NCI-H82 treated with DMSO at 0.1 percent for 48 hours (cell line): Measurements from ENCODE around the gene PMVK.
A peak's percentile ranks its signal among the peaks of the same experiment; 100 is the strongest.
"Not testable (repeated sequence)": the region's sequence is repeated elsewhere in the genome, so short reads cannot be mapped to it uniquely, and the experiment has no call there.

Experiments
- DNase-seq: peaks from one replicate; lab custom pipeline; 2025; ENCODE audit not compliant: unreplicated experiment; lab: John Stamatoyannopoulos, UW

The PMVK gene

DNA sequence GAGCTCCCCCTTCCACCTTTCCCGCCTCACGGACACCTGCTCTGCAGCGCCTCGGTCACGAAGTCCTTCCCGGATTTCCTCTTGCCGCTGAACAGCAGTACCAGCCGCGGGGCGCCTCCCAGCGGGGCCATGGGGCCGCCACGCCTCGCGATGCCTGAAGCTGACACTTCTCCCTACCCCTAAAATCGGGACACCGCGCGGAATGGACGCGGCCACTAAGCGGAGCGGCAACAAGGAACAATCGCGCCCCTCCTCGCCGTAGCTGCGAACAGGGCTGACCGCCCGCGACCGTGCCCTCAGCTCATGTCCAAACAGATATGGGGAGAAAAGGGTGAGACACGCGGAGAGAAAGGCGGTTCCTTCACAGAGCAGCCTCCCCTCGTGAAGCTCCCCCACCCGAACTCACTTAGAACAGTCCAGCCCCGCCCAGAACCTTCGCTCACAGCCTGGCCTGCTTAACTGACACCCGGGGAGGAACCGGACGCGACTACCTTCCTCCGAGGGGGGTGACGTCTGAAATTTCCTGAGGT lies at the start of gene PMVK:
TSS of gene PMVK (minus strand) at position 165 of the 530 bp plus-strand sequence. CDS start at position 131, 34 bp downstream.
- peak; percentile 93 for DNase-seq

DNA sequence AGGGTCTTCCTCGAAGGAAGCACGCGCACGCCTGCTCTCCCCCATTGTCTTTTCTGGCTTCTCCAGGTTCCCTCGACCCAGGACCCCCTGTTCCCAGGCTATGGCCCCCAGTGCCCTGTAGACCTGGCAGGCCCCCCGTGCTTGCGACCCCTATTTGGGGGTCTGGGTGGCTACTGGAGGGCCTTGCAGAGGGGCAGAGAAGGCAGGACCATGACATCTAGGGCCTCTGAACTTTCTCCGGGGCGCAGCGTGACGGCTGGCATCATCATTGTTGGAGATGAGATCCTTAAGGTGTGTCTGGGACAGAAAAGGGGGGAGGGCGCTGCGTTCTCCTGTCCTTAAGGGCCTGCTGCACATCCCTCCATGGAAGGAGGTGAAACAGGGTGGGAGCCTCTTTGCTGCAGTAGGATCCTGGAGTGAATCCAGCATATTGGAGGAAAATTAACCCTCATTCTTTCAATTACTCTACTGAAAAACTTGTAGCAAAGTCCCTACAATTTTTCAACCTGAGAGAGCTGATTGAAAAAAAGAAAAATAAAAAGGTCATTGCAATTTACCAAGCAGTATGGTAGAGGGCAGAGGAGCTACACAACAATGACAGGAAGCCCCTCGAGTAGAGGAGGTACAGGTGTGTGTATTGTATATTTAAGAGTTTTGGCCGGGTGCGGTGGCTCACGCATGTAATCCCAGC lies 47.4 kb upstream of the PMVK start:
- DNase-seq: no peak

DNA sequence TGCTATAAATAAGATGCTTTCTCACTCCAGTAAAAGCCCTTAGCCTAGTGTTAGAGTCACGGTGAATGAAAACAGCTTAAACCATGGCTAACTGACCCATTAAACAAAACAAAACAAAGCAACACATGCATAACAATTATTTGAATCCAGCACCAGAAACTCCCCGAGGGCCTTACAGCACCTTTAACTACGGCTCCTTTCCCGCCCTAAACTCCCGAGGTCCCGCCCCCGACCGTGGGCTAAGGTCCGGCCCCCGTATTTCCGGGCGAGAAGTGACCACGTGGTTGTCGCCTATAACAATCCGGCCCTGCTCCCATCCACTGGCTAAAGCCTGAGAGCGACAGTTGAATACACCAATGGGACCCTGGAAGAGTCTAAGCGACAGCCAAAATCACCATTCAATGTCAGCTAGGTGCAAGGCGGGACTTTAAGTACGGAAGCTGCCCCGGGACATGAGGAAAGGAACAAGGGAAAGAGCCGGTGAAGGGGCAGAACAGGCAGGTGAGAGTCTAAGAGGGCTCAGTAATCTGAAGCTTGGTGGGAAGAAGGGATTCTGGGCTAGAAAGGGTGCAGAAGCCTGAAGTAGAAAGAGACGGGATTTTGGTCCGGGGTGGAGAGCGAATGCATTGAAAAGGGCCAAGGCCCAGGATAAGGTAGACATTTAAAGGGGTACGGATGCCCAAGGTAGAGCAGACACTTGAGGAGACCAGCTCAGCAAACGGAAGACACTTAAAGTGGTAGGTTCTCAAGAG lies 46.6 kb upstream of the PMVK start, which contains the start of gene FLAD1:
TSS of gene FLAD1 (plus strand) at position 448 of the 752 bp plus-strand sequence. CDS start 351 bp downstream, outside the sequence.
- DNase-seq: peak; percentile 100

DNA sequence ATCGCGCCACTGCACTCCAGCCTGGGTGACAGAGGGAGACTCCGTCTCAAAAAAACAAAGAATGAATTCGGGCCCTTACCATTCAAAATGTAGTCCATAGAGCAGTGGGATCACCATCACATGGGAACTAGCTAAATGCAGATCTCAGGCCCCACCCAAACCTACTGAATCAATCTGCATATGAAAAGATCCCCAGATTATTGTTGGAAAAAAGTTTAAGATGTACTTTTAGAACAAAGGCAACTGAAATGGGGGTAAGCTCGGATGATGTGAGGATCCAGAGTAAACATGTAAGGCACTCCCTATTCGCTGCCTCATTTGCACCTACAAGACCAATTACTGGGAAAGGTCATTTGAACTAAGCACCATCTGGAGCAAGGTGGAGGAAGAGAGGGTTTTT lies 45.8 kb upstream of the PMVK start:
- no peak for DNase-seq

DNA sequence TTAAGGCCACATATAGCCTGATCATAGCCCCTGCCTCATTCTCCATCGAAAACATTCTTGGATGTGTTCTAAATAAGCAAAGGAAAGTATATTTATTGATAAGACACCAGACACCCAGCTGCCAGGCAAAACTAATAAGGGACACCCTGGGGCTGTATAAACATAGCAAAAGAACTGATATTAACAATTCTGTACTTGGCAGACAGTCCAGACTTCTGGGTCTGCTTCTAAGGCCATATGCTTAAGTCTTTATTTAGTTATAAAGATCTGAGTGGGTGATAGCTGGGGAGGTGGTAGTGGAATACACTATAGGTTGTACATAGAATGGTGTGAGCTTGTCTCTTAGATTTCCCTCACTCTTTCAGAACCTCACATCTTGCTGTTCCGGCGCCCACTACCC lies 41.8 kb upstream of the PMVK start:
- no peak for DNase-seq

DNA sequence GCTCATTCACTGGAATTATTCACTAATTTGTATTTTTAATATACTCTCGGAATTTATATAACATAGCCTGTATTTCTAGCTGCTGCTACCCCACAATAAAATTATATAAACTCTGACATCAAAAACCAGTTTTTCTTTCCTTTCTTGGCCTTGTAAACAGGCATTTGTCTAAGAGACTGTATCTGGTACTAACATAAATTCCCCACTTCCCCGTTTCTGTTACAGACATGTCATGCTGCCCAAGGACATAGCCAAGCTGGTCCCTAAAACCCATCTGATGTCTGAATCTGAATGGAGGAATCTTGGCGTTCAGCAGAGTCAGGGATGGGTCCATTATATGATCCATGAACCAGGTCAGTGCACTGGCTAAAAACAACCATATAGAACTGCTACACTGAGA lies 41.2 kb upstream of the PMVK start:
- not testable (repeated sequence) for DNase-seq

DNA sequence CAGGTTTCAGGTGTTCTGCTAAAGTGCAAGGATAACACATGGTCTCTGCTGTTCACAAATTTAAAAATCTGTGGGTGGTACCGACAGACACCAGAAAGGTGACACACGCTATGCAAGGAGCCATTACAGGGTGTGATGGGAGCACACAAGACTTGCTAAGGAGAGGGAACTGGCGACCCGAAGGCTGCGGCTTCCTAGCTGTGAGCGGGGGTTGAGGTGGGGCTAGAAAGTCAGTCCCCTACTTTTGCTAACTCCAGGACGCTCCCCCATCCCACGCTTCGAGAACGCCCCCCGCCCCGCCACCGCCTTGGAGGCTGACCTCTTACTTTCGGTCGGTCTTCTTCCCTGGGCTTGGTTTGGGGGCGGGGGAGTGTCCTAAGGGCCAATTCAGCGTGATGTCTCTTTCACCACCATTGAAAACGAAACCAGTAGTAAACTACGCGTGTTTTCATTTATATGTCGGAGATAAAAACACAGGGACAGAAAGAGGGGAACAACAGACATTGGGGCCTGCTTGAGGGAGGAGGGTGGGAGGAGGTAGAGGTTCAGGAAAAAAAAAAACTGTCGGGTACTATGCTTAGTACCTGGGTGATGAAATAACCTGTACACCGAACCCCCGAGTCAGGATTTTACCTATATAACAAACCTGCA lies 39.0 kb upstream of the PMVK start:
- DNase-seq: no peak

DNA sequence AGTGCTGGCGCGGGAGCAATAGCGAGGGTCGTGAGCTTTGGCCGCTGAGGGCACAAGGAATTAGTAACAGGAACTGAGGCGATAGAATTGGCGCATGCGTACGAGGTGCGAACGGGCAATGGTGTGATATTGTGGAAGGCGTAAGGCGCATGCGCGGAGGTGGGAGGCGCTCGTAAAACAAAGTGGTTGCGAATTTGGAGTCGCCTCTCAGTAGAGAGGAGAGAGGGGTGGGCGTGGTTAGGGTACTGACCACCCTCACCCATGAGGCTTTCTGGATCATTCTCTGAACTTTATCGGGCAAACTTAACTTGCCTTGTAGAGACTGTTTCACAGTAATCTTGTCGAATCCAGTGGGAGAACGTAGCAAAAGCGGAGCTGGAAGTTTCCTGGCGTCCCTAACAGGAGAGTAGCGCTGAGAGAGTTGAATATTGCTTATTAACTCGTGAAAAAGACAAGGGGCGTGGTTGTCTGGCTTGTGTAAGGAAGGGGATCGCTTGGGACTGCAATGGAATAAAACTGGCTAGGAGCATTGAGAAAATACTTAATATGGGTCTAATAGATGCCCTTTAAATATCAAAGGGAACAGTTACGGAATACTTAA lies 38.4 kb upstream of the PMVK start:
- DNase-seq: peak; percentile 99

DNA sequence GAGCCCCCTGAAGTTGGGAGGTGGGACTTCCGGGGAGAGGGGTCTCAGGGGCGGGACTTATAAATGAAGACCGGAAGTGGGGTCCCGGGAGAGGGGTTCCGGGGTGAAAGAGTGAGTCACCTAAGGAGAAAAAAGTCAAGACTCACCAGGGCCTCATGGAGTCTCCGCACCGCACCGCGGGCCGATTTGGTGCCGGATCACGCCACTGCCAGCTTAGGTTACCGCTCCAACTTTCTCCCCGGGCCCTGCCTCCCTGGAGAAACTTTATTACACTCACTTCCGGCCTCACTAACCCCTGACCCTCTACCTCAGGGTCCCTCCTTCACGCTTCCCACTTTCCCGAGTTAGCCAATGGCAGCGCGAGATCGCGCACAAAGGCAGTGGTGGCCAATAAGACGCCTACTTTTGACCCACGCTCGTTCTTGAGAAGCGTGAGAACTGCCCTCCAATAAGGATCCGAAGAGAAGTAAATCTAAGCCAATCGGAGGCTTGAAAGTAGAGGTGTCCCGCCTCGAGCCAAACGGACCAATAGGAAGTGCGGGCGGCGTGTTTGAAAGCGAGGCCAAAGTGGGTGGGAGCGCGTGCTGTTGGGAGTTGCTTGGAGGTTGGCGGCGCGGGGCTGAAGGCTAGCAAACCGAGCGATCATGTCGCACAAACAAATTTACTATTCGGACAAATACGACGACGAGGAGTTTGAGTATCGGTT lies 37.7 kb upstream of the PMVK start, which contains the start of gene CKS1B:
TSS of gene CKS1B (plus strand) at position 580 of the 706 bp plus-strand sequence. CDS start at position 645, 65 bp downstream.
- peak; percentile 100 for DNase-seq

DNA sequence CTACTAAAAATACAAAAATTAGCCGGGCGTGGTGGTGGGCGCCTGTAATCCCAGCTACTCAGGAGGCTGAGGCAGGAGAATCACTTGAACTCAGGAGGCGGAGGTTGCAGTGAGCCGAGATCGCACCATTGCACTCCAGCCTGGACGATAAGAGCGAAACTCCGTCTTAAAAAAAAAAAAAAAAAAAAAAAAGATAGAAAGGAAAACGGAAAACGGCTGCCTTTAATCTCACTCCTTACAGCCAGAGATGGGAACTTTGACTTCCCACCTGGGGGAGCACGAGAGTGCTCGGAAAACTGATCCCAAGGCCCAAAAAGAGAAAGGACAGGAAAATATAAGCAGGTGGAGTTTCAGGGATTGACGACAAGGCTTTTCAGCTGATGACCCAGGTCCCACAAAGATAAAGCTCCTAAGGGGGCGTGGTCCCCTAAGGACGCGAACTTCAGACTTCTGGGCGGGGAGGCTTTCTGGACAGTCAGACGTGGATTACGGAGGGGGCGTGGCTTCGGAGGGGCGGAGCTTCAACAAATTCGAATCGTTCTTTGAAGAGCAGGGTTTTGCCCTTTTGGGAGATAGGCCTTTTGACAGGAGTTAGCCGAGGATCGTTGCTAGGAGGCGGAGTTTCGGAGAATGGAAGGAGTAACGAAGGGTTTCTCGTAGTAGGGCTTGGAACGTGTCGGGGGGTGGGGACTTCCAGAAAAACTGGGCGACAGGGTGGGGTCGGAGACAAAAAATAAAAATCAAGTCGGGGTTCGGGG lies 37.0 kb upstream of the PMVK start:
- peak; percentile 98 for DNase-seq

DNA sequence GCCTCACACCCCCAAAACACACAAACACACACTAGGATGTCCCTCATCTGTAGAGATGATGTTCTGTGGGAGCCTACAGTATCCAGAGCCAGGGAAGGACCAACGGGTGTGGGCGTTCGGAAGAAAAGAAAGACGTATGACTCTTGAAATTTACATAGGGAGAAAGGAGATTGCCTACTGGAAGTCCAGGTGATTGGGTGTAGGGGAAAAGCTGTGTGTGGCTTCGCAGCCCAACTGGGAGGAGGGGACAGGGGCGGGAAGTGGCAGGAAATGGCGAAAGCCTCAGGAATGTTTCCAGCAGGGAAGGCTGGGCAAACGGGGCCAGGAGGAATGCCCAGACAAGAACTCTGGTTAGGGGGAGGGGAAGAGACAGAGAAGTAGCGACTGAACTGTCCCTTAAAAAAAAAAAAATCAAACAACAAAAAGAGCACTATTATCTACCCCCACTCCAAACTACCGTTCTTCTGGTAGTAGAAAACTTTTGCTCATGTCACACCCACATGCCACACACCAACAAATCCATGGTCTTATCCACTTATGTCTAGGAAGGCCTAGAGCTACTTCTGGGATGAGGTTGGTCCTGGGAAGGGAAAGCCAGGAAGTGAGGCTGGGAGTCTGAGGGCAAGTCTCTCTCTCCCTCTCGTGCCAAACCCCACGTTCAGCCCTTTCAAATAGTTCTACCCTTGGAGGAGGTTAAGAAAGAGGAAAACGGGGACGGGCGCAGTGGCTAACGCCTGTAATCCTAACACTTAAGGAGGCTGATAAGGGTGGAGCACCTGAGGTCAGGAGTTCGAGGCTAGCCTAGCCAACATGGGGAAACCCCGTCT lies 36.2 kb upstream of the PMVK start:
- DNase-seq: no peak

DNA sequence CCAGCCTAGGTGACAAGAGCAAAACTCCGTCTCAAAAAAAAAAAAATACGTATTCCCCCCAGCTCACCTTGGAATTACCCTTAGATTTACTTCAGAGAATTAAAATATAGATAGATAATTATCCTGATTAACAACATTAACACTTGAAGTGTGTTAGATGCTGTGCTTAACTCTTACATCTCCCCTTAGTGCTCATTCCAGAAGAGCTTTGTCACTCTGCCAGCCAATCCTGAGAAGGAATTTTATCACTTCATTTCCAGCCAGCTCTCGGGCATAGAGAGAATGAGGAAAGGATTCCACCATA lies 35.6 kb upstream of the PMVK start:
- no peak for DNase-seq

DNA sequence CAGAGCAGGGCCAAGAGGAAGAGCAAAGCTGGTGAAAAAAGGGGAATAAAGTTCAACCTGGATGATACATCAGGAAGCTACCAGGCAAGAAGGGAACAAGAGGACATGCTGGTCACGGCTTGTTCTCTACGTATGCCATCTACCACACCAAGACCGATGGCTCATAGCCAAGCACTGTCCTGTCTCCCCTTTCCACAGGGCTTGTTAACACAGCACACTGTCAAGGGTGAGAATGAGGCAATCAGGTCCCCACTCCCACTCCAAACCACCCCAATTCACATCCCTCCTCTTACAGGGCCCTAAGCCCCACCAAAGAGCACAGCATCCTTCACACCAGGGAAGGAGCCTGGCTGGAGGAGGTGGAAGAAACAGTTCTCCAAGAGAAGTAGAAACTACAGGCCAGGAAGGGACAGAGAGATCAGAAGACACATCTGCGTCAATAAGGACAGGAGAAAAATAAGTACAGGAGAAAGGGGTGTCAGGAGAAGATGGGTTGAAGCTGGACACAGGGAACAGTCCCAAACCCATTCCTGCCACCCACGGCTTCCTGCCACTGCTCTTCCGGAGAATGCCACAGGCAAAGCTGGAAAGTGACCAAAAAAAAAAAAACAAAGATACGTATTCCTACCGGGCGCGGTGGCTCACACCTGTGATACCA lies 35.0 kb upstream of the PMVK start:
- DNase-seq: no peak

DNA sequence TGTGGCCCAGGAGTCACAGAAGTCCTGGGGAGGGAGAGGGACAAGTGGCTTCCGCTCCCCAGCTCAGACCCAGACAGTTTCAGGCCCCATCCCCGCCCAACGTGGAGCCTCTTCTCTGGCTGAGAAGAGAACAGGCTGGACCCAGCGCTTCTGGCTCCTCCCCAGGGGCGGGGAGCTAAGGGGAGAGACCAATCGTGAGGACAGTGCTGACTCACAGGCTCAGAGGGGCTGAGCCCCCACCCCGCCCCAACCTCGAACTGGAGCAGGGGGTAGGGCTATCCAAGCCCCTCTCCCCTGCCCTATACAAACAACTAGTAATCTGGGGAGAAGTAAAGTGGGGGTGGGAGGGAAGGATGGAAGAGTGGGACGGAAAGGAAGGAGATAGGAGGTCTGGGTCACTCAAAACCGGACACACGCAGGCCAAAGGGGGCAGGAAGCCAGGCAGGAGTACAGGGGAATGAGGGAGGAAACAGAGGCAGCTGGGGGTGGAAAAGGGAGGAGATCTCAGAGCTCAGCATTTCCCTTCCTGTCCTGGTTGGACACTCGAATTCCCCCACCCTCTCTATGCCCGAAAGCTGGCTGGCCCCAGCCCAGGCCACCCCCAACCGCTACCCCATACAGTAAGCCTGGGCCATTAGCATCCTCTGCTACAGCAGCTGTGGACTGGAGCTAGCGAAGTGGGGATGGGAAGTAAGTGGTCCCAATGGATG lies 34.3 kb upstream of the PMVK start, which contains the start of gene SHC1:
TSS of gene SHC1 (minus strand) at position 117 of the 710 bp plus-strand sequence. CDS start 221 bp downstream, outside the sequence.
- DNase-seq: peak; percentile 82

DNA sequence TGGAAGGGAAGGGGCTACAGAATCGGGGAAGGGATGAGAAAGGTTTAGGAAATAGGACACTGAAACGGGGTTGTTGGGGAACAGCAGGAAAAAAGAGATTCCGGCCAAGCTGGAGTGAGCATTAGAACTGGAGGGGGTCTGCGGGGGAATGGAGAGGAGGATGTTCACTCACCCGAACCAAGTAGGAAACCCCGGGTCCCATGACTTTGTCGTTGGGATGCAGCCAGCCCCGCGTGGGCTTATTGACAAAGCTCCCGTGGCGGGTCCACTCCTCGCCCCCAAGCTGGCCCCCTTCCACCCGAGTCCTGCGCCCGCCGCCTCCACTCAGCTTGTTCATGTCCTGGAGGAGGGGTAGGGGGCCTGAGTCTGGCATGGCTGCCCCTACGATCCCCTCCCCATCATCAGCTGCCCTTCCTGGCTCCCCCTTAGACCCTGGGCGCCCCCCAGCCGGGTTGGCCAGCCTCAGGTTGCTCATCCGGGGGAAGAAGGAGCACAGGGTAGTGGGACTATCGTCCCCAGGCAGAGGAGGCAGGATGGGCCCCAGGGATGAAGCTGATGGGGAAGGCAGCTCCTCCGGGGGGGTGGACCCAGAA lies 33.4 kb upstream of the PMVK start:
- no peak for DNase-seq

DNA sequence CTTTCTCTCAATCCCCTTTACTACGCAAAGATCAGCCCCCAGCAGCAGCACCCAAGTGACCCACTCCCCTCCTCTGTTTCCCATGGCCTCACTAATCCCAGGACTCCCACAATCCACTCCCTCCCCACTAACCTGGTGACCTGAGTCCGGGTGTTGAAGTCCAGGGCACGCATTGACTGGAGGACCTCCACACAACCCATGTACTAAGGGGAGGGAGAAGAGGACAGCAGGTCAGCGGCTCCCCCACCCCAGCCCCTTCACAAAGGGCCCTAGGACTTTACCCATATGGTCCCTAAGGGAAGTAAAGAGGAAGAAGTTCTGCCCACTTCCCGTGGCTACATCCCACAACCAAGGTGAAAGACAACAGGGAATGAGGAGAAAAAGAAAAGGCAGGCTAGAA lies 32.7 kb upstream of the PMVK start:
- no peak for DNase-seq

DNA sequence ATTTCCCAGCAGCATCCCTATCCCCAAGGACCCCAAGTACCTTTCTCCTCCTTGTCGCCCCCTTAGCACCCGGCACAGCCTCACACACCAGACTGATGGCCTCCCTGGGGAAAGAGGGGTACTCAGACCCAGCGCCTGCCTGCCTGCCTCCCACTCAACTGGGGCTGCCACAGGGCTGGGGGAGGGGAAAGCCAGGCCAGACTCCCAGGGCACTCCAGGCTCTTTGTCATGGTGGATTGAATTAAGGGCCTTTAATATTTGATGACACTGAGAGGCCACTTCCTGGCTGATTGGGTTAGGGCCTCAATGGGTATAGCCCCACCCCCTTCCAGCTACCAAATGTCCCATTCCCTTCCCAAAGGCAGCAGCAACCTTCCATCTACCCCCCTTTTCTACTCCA lies 32.2 kb upstream of the PMVK start:
- DNase-seq: no peak
